Peyer's patch (tissue), 4 donors: ENCODE results near the gene TOMM6.

Experiments
- POLR2A ChIP-seq, 2 donors: fragments of 450-650 bp; IDR thresholded peaks; one replicate each; pipeline ENCODE4 v1.5.1; 2017; ENCODE audit warnings: antibody characterized with exemption in 2 of 2, mild to moderate bottlenecking in 2 of 2, moderate library complexity in 2 of 2
- TF ChIP-seq, protein P1 (sequence below), 6 experiments: fragments of 450-650 bp in 4 of 6; fragments of 200-600 bp in 2 of 6; sonication (generic) in 1 of 6; IDR thresholded peaks; one replicate each; pipeline ENCODE4 v1.5.1; 2017 to 2019; ENCODE audit warnings: antibody characterized with exemption in 6 of 6, mild to moderate bottlenecking in 3 of 6, moderate library complexity in 1 of 6

DNA sequence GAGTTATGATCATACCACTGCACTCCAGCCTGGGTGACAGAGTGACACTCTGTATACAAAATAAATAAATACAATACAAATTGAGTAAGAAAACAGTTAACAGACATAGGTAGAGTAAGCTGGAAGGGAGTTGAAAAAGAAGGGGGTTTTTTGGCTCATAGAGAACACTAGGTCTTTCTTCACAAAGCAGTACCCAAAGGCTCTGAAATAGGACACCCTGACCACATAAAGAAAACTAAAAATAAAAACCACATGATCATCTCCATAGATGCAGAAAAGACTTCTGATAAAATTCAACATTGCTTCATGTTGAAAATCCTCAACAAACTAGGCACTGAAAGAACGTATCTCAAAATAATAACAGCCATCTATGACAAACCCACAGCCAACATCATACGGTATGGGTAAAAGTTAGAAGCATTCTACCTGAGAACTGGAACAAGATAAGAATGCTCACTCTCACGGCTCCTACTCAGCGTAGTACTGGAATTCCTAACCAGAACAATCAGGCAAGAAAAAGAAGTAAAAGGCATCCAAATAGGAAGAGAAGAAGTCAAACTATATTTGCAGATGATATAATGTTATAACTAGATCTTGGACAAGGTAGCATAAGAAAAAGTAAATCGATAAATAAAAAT, 48.6 kb downstream of the TOMM6 start:
- TF ChIP-seq, protein P1, sequence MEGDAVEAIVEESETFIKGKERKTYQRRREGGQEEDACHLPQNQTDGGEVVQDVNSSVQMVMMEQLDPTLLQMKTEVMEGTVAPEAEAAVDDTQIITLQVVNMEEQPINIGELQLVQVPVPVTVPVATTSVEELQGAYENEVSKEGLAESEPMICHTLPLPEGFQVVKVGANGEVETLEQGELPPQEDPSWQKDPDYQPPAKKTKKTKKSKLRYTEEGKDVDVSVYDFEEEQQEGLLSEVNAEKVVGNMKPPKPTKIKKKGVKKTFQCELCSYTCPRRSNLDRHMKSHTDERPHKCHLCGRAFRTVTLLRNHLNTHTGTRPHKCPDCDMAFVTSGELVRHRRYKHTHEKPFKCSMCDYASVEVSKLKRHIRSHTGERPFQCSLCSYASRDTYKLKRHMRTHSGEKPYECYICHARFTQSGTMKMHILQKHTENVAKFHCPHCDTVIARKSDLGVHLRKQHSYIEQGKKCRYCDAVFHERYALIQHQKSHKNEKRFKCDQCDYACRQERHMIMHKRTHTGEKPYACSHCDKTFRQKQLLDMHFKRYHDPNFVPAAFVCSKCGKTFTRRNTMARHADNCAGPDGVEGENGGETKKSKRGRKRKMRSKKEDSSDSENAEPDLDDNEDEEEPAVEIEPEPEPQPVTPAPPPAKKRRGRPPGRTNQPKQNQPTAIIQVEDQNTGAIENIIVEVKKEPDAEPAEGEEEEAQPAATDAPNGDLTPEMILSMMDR (IDR thresholded peaks at IDR 0.05): no peak
- no peak for TF ChIP-seq POLR2A (IDR thresholded peaks at IDR 0.05)
